ENCODE measurements around the gene MBNL2. TPM values are rescaled to one million over a fixed set of nuclear protein-coding genes. Genes with fewer than 3 reads are reported as not detected.

Gene MBNL2
- total and polyA plus RNA-seq, 2 experiments from 2014 or later = 0.55 to 3.2 TPM

GRCh38 chr13:97259798-97260714, 37.9 kb downstream of the MBNL2 start:
- Histone ChIP-seq H3K4me1 (ENCODE audit: insufficient read depth) (peaks cover 30% of the 10 kb centered on the region), H3K27me3 (ENCODE audit: insufficient read depth) (no peaks in the 10 kb centered on the region), H4K20me1 (replicated peaks; ENCODE audit: insufficient read depth) (no peaks in the 10 kb centered on the region), H2AFZ (no peak overlapping the region), H3F3A (replicated peaks; ENCODE audit: low read depth) (no peaks in the 10 kb centered on the region), H3K4me3 (no peak overlapping the region), H3K27ac (ENCODE audit: low read depth) (no peak overlapping the region), H3K79me2 (replicated peaks; ENCODE audit: insufficient read depth) (no peaks in the 10 kb centered on the region), H3K9me2 (ENCODE audit: insufficient read depth) (no peaks in the 10 kb centered on the region), H3K36me3 (ENCODE audit: insufficient read depth) (no peaks in the 10 kb centered on the region), H3K4me2 (no peak overlapping the region)
- peaks cover 2% of the 10 kb centered on the region for H3K27me3 Mint-ChIP-seq (ENCODE audit: insufficient read depth, low read depth, poor library complexity)
- no peak overlapping the region for H3K27ac Mint-ChIP-seq
- H3K36me3 Mint-ChIP-seq (ENCODE audit: low read depth) = no peaks in the 10 kb centered on the region
- peaks cover 64% of the 10 kb centered on the region for H3K4me1 Mint-ChIP-seq
- no peak for TF ChIP-seq REST (IDR thresholded peaks at IDR 0.05; ENCODE audit: unreplicated experiment)
- no peak for TF ChIP-seq ZNF462 (CRISPR knock-in tag; IDR thresholded peaks at IDR 0.05)
- no peak for TF ChIP-seq EZH2phosphoT487 (IDR thresholded peaks at IDR 0.05; ENCODE audit: unreplicated experiment)
- no peak for TF ChIP-seq ZNF331 (CRISPR knock-in tag; IDR thresholded peaks at IDR 0.05; ENCODE audit: low read depth)
- no peak for TF ChIP-seq ETS1 (IDR thresholded peaks at IDR 0.05)
- no peak for TF ChIP-seq EZH2 (IDR thresholded peaks at IDR 0.05; ENCODE audit: low read depth, unreplicated experiment)
- TF ChIP-seq ZNF114 (CRISPR knock-in tag; IDR thresholded peaks at IDR 0.05) = no peak
- no peak for TF ChIP-seq STAT1 (IDR thresholded peaks at IDR 0.05; ENCODE audit: unreplicated experiment)
- ATAC-seq (no peak), DNase-seq (ENCODE audit: low spot score) (no peak)
- no peaks in the 10 kb centered on the region for H3K9me3 Mint-ChIP-seq
- H3K4me3 Mint-ChIP-seq = no peak overlapping the region
